Neural cell (in vitro differentiated cells): ENCODE data around the gene C1orf35.

Source experiments
- EP300 ChIP-seq: fragments of 450-650 bp; conservative IDR thresholded peaks from 2 replicates; pipeline ENCODE4 v1.6.1; 2014; ENCODE audit warnings: antibody characterized with exemption, mild to moderate bottlenecking, moderate library complexity; ENCODE audit not compliant: poor library complexity, severe bottlenecking
- TF ChIP-seq, protein P1 (sequence below): fragments of 450-650 bp; IDR thresholded peaks from 2 replicates; pipeline ENCODE4 v1.5.1; 2014; ENCODE audit warnings: antibody characterized with exemption, mild to moderate bottlenecking, moderate library complexity; ENCODE audit not compliant: poor library complexity, severe bottlenecking

DNA sequence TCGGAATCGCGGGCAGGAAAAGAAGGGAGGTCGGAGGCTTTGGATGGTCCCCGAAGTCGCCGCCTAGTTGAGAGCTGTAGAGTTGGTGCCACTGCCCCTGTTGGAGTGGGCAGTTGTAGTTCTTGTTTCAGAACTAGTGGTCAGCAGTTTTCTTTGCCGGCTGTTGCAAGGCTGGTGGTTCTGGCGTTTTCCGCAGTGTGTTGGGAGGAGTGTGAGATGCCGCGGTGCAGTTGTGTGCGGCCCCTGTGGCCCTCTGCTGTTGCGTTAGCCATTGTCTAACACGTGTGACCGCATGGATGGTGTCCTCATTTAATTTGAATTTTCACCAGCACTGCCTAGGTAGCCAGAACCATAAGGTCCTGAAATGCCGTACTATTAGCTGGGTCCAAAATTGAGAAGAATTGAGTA is 19.2 kb downstream of the C1orf35 start:
- TF ChIP-seq, protein P1, sequence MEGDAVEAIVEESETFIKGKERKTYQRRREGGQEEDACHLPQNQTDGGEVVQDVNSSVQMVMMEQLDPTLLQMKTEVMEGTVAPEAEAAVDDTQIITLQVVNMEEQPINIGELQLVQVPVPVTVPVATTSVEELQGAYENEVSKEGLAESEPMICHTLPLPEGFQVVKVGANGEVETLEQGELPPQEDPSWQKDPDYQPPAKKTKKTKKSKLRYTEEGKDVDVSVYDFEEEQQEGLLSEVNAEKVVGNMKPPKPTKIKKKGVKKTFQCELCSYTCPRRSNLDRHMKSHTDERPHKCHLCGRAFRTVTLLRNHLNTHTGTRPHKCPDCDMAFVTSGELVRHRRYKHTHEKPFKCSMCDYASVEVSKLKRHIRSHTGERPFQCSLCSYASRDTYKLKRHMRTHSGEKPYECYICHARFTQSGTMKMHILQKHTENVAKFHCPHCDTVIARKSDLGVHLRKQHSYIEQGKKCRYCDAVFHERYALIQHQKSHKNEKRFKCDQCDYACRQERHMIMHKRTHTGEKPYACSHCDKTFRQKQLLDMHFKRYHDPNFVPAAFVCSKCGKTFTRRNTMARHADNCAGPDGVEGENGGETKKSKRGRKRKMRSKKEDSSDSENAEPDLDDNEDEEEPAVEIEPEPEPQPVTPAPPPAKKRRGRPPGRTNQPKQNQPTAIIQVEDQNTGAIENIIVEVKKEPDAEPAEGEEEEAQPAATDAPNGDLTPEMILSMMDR: no peak
- no peak for TF ChIP-seq EP300
